Keratinocyte (primary cell): Measurements from ENCODE around the gene RPIA. TPM values are rescaled to one million over a fixed set of nuclear protein-coding genes. Genes with fewer than 3 reads are reported as not detected.

ENCODE experiments used
- DNase-seq: peaks from one replicate; pipeline ENCODE4 v3.0.0-alpha.2; 2011; ENCODE audit warnings: low read depth, missing footprints, low spot score
- FAIRE-seq: peaks from 2 replicates; lab custom pipeline; 2011; peaks lifted over from hg19 to GRCh38; lab: Jason Lieb, UNC
- H2AFZ ChIP-seq: 2 replicates; pipeline ENCODE4 v1.6.0; 2012; ENCODE audit warnings: low read length, control low read depth, inconsistent platforms; ENCODE audit not compliant: control insufficient read depth
- H3K27ac ChIP-seq: 2 replicates; pipeline ENCODE4 v1.5.1; 2011; ENCODE audit warnings: low read length; ENCODE audit not compliant: control insufficient read depth, insufficient read depth
- H3K27me3 ChIP-seq: 3 replicates; pipeline ENCODE4 v1.6.0; 2011; ENCODE audit warnings: low read length; ENCODE audit not compliant: control insufficient read depth, insufficient read depth; ENCODE audit errors: extremely low read depth
- H3K36me3 ChIP-seq, 2 experiments: 2 replicates in 1 of 2; 3 replicates in 1 of 2; pipeline ENCODE4 v1.5.1; 2011; ENCODE audit warnings: low read length in 2 of 2, mild to moderate bottlenecking in 1 of 2; ENCODE audit not compliant: control insufficient read depth in 2 of 2, insufficient read depth in 2 of 2; ENCODE audit errors: extremely low read depth in 1 of 2
- H3K4me1 ChIP-seq: 3 replicates; pipeline ENCODE4 v1.5.1; 2011; ENCODE audit warnings: low read length; ENCODE audit not compliant: control insufficient read depth, insufficient read depth; ENCODE audit errors: extremely low read depth
- H3K4me2 ChIP-seq: 3 replicates; pipeline ENCODE4 v1.6.0; 2011; ENCODE audit warnings: low read depth, low read length; ENCODE audit not compliant: control insufficient read depth, insufficient read depth; ENCODE audit errors: extremely low read depth
- H3K4me3 ChIP-seq, 3 experiments: fragments of 200-600 bp in 1 of 3; sonication (generic) in 1 of 3; 2 replicates in 2 of 3; 3 replicates in 1 of 3; pipeline ENCODE4 v1.5.1; 2011 to 2016; ENCODE audit warnings: low read length in 3 of 3, mild to moderate bottlenecking in 3 of 3, control low read depth in 2 of 3, inconsistent platforms in 1 of 3, low read depth in 1 of 3, mixed read lengths in 1 of 3, mixed run types in 1 of 3, moderate library complexity in 1 of 3; ENCODE audit not compliant: control insufficient read depth in 2 of 3, insufficient read depth in 2 of 3; ENCODE audit errors: extremely low read depth in 1 of 3
- H3K79me2 ChIP-seq: 2 replicates; pipeline ENCODE4 v1.6.0; 2012; ENCODE audit warnings: low read length; ENCODE audit not compliant: control insufficient read depth, insufficient read depth
- H3K9ac ChIP-seq: 3 replicates; pipeline ENCODE4 v1.6.0; 2011; ENCODE audit warnings: low read length; ENCODE audit not compliant: control insufficient read depth, insufficient read depth; ENCODE audit errors: extremely low read depth
- H3K9me1 ChIP-seq: 3 replicates; pipeline ENCODE4 v1.6.0; 2011; ENCODE audit warnings: low read length; ENCODE audit not compliant: control insufficient read depth, insufficient read depth; ENCODE audit errors: extremely low read depth
- H3K9me3 ChIP-seq: 2 replicates; pipeline ENCODE4 v1.5.1; 2012; ENCODE audit warnings: low read depth, low read length; ENCODE audit not compliant: control insufficient read depth
- H4K20me1 ChIP-seq: 3 replicates; pipeline ENCODE4 v1.6.0; 2011; ENCODE audit warnings: low read length; ENCODE audit not compliant: control insufficient read depth, insufficient read depth; ENCODE audit errors: extremely low read depth
- EZH2 ChIP-seq: IDR thresholded peaks from one replicate; pipeline ENCODE4 v1.6.1; 2012; ENCODE audit warnings: inconsistent platforms, mild to moderate bottlenecking, low read length, moderate library complexity
- dilution Hi-C: fragments of 300-500 bp; cut with MboI; formaldehyde crosslinking; loops from one replicate; pipeline ENCODE4 v1.7.0; 2020; ENCODE audit warnings: low sequenced_read_pairs; ENCODE audit not compliant: extremely low pct_ligation_motif_present
- polyA plus RNA-seq, 5 experiments: library from polyadenylated mRNA; depleted of rRNA in 3 of 5; stranded (reverse) in 3 of 5; stranded (forward) in 1 of 5; unstranded in 1 of 5; fragments of >200 nt; gene quantifications; 1 replicate in 1 of 5; 2 replicates in 3 of 5; 3 replicates in 1 of 5; pipeline versions ENCODE4 v1.2.1 to v1.2.3, GENCODE V29; 2011 to 2012; ENCODE audit warnings: missing spikeins in 2 of 5, low read depth in 1 of 5, low replicate concordance in 1 of 5
- TF ChIP-seq, protein P1 (sequence below), 3 experiments: IDR thresholded peaks in 1 of 3; conservative IDR thresholded peaks in 1 of 3; optimal IDR thresholded peaks in 1 of 3; 2 replicates in 2 of 3; 3 replicates in 1 of 3; pipeline versions ENCODE3 to v1.5.1; 2011; ENCODE audit warnings: low read length in 3 of 3, mild to moderate bottlenecking in 3 of 3, moderate library complexity in 2 of 3, control low read depth in 1 of 3, inconsistent platforms in 1 of 3; ENCODE audit not compliant: insufficient read depth in 2 of 3; ENCODE audit errors: extremely low read depth in 1 of 3

Gene RPIA
- polyA plus RNA-seq, 1 donor (not counting 4 experiments of a cell fraction or from before 2014, with no cell fraction given): 11.4 TPM

DNA sequence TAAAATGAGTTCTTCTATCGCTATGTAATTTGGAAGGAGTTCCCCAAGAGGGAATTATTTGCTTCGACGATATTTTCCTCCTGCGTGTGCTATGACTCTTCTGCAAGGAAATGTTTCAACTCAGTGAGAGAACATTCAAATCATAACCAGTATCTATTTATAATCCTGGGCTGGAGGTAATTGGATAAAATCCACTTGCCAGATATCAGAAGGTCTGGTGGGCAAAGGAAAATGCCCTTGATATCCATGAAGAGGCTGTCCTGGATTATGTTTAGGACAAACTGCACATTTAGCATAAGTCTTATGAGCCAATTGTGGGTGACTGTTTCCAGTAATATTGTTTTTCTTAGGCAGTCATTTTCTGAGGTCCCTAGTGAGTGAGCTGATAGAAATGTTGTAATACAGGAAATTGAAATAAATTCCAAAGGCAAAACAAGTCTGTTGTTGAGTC is 17.7 kb downstream of the RPIA start:
- H3K27ac ChIP-seq: no peak overlapping the region
- peaks cover 12% of the 10 kb centered on the region for H3K4me1 ChIP-seq
- DNase-seq (no peak), FAIRE-seq (no peak)
- no peaks in the 10 kb centered on the region for H3K27me3 ChIP-seq
- no peak overlapping the region for H2AFZ ChIP-seq
- H3K9me1 ChIP-seq: no peaks in the 10 kb centered on the region
- no peaks in the 10 kb centered on the region for H3K79me2 ChIP-seq
- H4K20me1 ChIP-seq: no peaks in the 10 kb centered on the region
- peak overlapping the region; percentile 41 for H3K4me2 ChIP-seq
- TF ChIP-seq, protein P1, sequence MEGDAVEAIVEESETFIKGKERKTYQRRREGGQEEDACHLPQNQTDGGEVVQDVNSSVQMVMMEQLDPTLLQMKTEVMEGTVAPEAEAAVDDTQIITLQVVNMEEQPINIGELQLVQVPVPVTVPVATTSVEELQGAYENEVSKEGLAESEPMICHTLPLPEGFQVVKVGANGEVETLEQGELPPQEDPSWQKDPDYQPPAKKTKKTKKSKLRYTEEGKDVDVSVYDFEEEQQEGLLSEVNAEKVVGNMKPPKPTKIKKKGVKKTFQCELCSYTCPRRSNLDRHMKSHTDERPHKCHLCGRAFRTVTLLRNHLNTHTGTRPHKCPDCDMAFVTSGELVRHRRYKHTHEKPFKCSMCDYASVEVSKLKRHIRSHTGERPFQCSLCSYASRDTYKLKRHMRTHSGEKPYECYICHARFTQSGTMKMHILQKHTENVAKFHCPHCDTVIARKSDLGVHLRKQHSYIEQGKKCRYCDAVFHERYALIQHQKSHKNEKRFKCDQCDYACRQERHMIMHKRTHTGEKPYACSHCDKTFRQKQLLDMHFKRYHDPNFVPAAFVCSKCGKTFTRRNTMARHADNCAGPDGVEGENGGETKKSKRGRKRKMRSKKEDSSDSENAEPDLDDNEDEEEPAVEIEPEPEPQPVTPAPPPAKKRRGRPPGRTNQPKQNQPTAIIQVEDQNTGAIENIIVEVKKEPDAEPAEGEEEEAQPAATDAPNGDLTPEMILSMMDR (optimal IDR thresholded peaks at IDR 0.05 in 1 of 3, IDR thresholded peaks at IDR 0.05 in 1 of 3, conservative IDR thresholded peaks at IDR 0.05 in 1 of 3; ENCODE audit: extremely low read depth in 1 of 3, insufficient read depth in 2 of 3, low read length in 3 of 3): no peak
- no peak for TF ChIP-seq EZH2
- dilution Hi-C loops: no loop called here
- no peaks in the 10 kb centered on the region for H3K36me3 ChIP-seq
- no peak overlapping the region for H3K9ac ChIP-seq
- H3K9me3 ChIP-seq: no peaks in the 10 kb centered on the region
- H3K4me3 ChIP-seq: no peak overlapping the region

DNA sequence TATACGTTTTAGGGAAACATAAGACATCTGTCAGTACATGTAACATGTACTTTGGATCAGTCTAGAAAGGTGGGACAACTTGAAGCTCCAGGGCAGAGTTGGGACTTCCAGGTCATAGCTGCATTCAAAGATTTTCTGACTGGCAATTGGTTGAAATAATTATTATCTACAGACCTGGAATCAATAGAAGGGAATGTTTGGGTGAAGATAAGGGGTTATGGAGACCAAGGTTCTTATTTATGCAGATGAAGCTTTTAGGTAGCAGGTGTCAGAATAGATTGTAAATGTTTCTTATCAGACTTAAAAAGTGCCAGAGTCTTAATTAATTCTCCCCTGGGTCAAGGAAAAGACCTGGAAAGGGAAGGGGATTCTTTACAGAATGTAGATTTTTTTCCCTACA is 19.8 kb downstream of the RPIA start:
- dilution Hi-C loops: no loop called here
- no peaks in the 10 kb centered on the region for H3K27me3 ChIP-seq
- TF ChIP-seq, protein P1 (optimal IDR thresholded peaks at IDR 0.05 in 1 of 3, IDR thresholded peaks at IDR 0.05 in 1 of 3, conservative IDR thresholded peaks at IDR 0.05 in 1 of 3; ENCODE audit: extremely low read depth in 1 of 3, insufficient read depth in 2 of 3, low read length in 3 of 3): no peak
- no peak for TF ChIP-seq EZH2
- H3K4me2 ChIP-seq: no peak overlapping the region
- no peak overlapping the region for H2AFZ ChIP-seq
- H3K4me1 ChIP-seq: peaks cover 12% of the 10 kb centered on the region
- H3K9ac ChIP-seq: no peak overlapping the region
- no peaks in the 10 kb centered on the region for H4K20me1 ChIP-seq
- H3K9me3 ChIP-seq: no peaks in the 10 kb centered on the region
- no peaks in the 10 kb centered on the region for H3K79me2 ChIP-seq
- H3K4me3 ChIP-seq: no peak overlapping the region
- FAIRE-seq (no peak), DNase-seq (no peak)
- H3K27ac ChIP-seq: no peak overlapping the region
- H3K36me3 ChIP-seq: no peaks in the 10 kb centered on the region
- H3K9me1 ChIP-seq: no peaks in the 10 kb centered on the region
